HK-2 (cell line): ENCODE data around the gene CLK3.

Experiments used
- DNase-seq: peaks from one replicate; pipeline ENCODE4 v3.0.0-alpha.2; 2018; ENCODE audit not compliant: unreplicated experiment

The CLK3 gene

GRCh38 chr15:74603026-74603788, 12.4 kb upstream of the CLK3 start:
- DNase-seq: no peak

- DNase-seq: no peak
These were observed 11.6 kb upstream of the CLK3 start for GRCh38 chr15:74603789-74604705.

GRCh38 chr15:74604983-74605794, 10.4 kb upstream of the CLK3 start:
- no peak for DNase-seq

- no peak for DNase-seq
These were observed 9.9 kb upstream of the CLK3 start for GRCh38 chr15:74605795-74606150.

GRCh38 chr15:74608786-74609185, 6.8 kb upstream of the CLK3 start:
- no peak for DNase-seq

GRCh38 chr15:74609938-74610301, 5.7 kb upstream of the CLK3 start:
- DNase-seq: no peak

- DNase-seq: no peak
These were observed 5.2 kb upstream of the CLK3 start for GRCh38 chr15:74610302-74610951.

- no peak for DNase-seq
These were observed 4.3 kb upstream of the CLK3 start for GRCh38 chr15:74611341-74611740.

- DNase-seq: no peak
These were observed 3.8 kb upstream of the CLK3 start for GRCh38 chr15:74611834-74612233.

GRCh38 chr15:74612677-74613076, 3.0 kb upstream of the CLK3 start:
- no peak for DNase-seq

- no peak for DNase-seq
These were observed 2.3 kb upstream of the CLK3 start for GRCh38 chr15:74613089-74613952.

GRCh38 chr15:74613953-74614743, 1.5 kb upstream of the CLK3 start:
- no peak for DNase-seq

- peak; percentile 63 for DNase-seq
These were observed 710 bp upstream of the CLK3 start for GRCh38 chr15:74614744-74615507.

- peak; percentile 73 for DNase-seq
These were observed 817 bp downstream of the CLK3 start for GRCh38 chr15:74616366-74616939.

- DNase-seq: no peak
These were observed 1.4 kb downstream of the CLK3 start for GRCh38 chr15:74616996-74617395.

GRCh38 chr15:74618841-74619596, 3.4 kb downstream of the CLK3 start:
- DNase-seq: no peak

- no peak for DNase-seq
These were observed 4.4 kb downstream of the CLK3 start for GRCh38 chr15:74619916-74620635.
